NOMO-1 treated with DMSO at 0.1 percent for 48 hours (cell line): ENCODE results near the gene IFI30.
"Not testable (repeated sequence)": the region's sequence is repeated elsewhere in the genome, so short reads cannot be mapped to it uniquely, and the experiment has no call there.

ENCODE experiments used
- DNase-seq: peaks from one replicate; lab custom pipeline; 2025; ENCODE audit not compliant: unreplicated experiment; lab: John Stamatoyannopoulos, UW

IFI30 gene

GRCh38 chr19:18202397-18202777 is 28.8 kb downstream of the IFI30 start:
- DNase-seq: no peak

GRCh38 chr19:18202778-18203407 is 29.3 kb downstream of the IFI30 start:
- DNase-seq: no peak

- no peak for DNase-seq
Measured at GRCh38 chr19:18203408-18203862, 29.8 kb downstream of the IFI30 start.

- DNase-seq: peak; percentile 100
Measured at GRCh38 chr19:18203863-18204393, 30.3 kb downstream of the IFI30 start, which contains the start of gene RAB3A. Gene RAB3A (minus strand): TSS chr19:18204042. CDS start chr19:18202740, 1,302 bp downstream.

- DNase-seq: peak; percentile 42
Measured at GRCh38 chr19:18204394-18205199, 31.0 kb downstream of the IFI30 start.

GRCh38 chr19:18205200-18205892 is 31.7 kb downstream of the IFI30 start:
- DNase-seq: no peak

GRCh38 chr19:18206018-18206417 is 32.4 kb downstream of the IFI30 start:
- DNase-seq: no peak

GRCh38 chr19:18208098-18208951 is 34.7 kb downstream of the IFI30 start:
- DNase-seq: no peak

- DNase-seq: not testable (repeated sequence)
Measured at GRCh38 chr19:18209912-18210311, 36.3 kb downstream of the IFI30 start.

- DNase-seq: no peak
Measured at GRCh38 chr19:18211683-18212082, 38.1 kb downstream of the IFI30 start.

- DNase-seq: peak; percentile 31
Measured at GRCh38 chr19:18214779-18215433, 41.3 kb downstream of the IFI30 start.

GRCh38 chr19:18216789-18217188 is 43.2 kb downstream of the IFI30 start:
- DNase-seq: no peak

GRCh38 chr19:18218159-18218558 is 44.5 kb downstream of the IFI30 start:
- no peak for DNase-seq

- no peak for DNase-seq
Measured at GRCh38 chr19:18218600-18218999, 45.0 kb downstream of the IFI30 start.

GRCh38 chr19:18219911-18220631 is 46.5 kb downstream of the IFI30 start:
- DNase-seq: no peak

GRCh38 chr19:18220632-18221275 is 47.1 kb downstream of the IFI30 start:
- no peak for DNase-seq

- DNase-seq: no peak
Measured at GRCh38 chr19:18221815-18222725, 48.5 kb downstream of the IFI30 start.
